Measurements from ENCODE around the gene RESP18. TPM values are rescaled to one million over a fixed set of nuclear protein-coding genes. Genes with fewer than 3 reads are reported as not detected.

The RESP18 gene
- total RNA-seq, 4 donors from 2014 or later, result not detected

DNA sequence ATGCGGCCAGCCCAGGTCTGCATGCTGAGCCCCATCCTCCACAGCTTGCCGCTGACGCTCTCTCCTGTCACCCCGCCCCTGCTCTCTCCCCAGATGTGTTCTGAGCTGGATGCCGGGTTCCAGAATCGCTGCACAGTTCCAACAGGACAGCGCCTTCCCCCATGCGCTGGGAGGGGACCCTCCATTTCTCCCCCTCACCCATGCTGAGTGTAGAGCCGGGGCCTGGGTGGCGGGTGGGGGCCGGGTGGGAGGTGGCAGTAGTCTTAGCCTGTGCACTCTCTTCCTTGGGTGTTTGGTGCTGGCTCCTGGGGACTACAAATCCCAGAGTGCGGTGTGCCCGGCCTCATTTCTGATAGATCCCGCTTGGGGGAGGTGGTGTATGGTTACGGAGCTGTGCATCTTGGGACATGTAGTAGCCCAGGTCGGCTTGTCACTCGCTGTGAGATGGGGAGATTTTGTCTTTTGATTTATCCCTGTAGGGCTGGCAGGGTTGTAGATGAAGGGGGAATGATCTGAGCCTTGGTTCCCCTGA, 46.6 kb downstream of the RESP18 start:
- Histone ChIP-seq H3K27me3 (no peaks in the 10 kb centered on the region), H3K9me3 (no peaks in the 10 kb centered on the region), H3K4me1 (peaks cover 0 to 97% (median 48%) of the 10 kb centered on the region in 4 donors), H3K4me3 (no peak overlapping the region), H3K36me3 (peaks cover 0 to 48% (median 6%) of the 10 kb centered on the region in 3 donors), H3K27ac (peak overlapping the region; percentile 76 to 100 (median 100))
- TF ChIP-seq, protein P1, sequence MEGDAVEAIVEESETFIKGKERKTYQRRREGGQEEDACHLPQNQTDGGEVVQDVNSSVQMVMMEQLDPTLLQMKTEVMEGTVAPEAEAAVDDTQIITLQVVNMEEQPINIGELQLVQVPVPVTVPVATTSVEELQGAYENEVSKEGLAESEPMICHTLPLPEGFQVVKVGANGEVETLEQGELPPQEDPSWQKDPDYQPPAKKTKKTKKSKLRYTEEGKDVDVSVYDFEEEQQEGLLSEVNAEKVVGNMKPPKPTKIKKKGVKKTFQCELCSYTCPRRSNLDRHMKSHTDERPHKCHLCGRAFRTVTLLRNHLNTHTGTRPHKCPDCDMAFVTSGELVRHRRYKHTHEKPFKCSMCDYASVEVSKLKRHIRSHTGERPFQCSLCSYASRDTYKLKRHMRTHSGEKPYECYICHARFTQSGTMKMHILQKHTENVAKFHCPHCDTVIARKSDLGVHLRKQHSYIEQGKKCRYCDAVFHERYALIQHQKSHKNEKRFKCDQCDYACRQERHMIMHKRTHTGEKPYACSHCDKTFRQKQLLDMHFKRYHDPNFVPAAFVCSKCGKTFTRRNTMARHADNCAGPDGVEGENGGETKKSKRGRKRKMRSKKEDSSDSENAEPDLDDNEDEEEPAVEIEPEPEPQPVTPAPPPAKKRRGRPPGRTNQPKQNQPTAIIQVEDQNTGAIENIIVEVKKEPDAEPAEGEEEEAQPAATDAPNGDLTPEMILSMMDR (IDR thresholded peaks at IDR 0.05), result no peak
- TF ChIP-seq POLR2A (IDR thresholded peaks at IDR 0.05) (no peak), EP300 (IDR thresholded peaks at IDR 0.05) (no peak)
- 48 to 49% methylated on average over 14 to 16 of the region's 17 CpGs for WGBS, 2 donors
- peak; percentile 57 to 65 for DNase-seq (ENCODE audit: low spot score in 2 of 2)

DNA sequence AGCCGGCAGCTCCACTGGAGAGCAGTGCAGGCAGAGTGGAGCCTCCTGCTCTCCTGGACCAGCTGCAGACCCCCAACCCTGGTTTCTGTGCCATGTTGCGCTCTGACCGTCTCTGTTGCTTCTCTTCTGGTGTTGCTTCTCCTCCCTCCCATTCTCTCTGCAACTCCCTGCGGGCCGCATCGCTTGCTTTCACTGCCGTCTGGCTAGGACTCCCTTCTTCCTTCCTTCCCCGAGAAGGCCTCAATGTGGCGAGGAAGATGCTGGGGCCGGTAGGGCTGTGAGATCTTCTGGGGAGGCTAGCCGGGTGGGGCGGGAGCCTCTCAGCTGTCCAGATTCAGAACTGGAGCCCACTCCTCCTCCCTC, 47.2 kb downstream of the RESP18 start:
- Histone ChIP-seq H3K27me3 (no peaks in the 10 kb centered on the region), H3K4me1 (peaks cover 0 to 97% (median 50%) of the 10 kb centered on the region in 4 donors), H3K36me3 (peaks cover 0 to 53% (median 6%) of the 10 kb centered on the region in 3 donors), H3K27ac (peak overlapping the region; percentile 76 to 100 (median 100)), H3K4me3 (no peak overlapping the region), H3K9me3 (no peaks in the 10 kb centered on the region)
- DNase-seq (ENCODE audit: low spot score in 2 of 2), result no peak
- WGBS, 2 donors, result 64% methylated on average over 11 to 12 of the region's 12 CpGs
- no peak for TF ChIP-seq POLR2A (IDR thresholded peaks at IDR 0.05)
- TF ChIP-seq, protein P1 (IDR thresholded peaks at IDR 0.05), result no peak
- TF ChIP-seq EP300 (IDR thresholded peaks at IDR 0.05), result no peak

DNA sequence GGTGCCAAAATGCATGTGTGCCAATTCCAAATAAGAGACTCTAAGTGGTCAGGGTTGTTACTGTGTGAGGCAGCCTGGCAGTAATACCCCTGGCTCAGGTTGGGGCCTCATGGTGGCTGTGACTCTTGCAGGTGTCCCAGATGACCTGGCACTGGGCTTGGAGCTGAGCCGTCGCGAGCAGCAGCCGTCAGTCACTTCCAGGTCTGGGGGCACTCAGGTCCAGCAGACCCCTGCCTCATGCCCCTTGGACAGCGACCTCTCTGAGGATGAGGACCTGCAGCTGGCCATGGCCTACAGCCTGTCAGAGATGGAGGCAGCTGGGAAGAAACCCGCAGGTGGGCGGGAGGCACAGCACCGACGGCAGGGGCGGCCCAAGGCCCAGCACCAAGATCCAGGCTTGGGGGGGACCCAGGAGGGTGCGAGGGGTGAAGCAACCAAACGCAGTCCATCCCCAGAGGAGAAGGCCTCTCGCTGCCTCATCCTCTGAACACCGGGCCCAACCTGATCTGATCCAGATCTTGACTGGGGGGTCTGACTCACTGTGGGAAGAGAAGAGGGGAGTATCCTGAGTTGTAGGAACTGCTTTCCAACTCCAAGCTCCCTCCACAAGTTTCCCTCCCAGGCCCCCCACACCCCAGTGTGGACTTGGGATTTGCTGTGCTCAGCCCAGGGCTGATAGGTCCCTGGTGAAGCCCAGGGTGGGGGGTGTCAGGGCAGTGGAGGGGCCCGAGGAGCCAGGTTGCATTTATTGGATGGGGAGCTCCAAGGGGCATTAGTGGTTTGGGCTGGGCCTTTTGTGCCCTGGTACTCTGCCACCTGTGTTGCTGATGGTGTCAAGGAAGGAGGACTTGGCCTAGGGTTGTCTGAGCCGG, 47.8 kb downstream of the RESP18 start:
- Histone ChIP-seq H3K36me3 (peaks cover 0 to 53% (median 6%) of the 10 kb centered on the region in 3 donors), H3K27me3 (no peaks in the 10 kb centered on the region), H3K4me3 (no peak overlapping the region), H3K27ac (peak overlapping the region; percentile 76 to 100 (median 100)), H3K9me3 (no peaks in the 10 kb centered on the region), H3K4me1 (peaks cover 0 to 97% (median 51%) of the 10 kb centered on the region in 4 donors)
- no peak for DNase-seq (ENCODE audit: low spot score in 2 of 2)
- WGBS, 2 donors, result 80 to 85% methylated on average over 12 to 15 of the region's 16 CpGs
- TF ChIP-seq EP300 (IDR thresholded peaks at IDR 0.05), result no peak
- TF ChIP-seq, protein P1 (IDR thresholded peaks at IDR 0.05), result no peak
- TF ChIP-seq POLR2A (IDR thresholded peaks at IDR 0.05), result no peak

DNA sequence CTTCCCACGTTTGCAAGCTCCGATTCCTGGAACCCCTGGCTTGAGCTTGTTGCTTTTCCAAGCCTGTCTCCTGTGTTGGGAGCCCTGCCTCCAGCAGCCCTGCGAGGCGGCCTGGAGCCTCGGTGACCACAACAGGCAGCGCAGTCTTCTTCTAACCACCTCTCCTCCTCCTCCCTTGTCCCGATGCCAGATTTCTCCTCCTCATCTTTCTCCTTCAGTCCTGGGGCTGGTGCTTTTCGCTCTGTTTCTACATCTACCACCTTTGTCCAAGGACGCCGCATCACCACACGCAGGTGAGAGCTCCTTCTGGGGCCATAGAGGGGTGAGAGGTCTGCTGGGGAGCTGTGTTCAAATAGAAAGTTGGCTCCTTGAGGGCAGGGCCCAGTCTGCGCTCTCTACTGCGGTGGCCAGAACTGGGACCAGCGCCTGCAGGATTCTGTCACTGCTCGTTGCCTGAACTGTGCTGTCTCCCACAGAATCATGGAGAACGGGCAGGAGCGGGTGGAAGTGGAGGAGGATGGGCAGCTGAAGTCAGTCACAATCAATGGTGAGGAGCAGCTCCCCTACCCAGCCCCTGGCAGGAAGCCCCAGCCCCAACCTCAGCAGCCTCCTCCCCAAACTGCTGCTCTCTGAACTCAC, 49.5 kb downstream of the RESP18 start:
- TF ChIP-seq POLR2A (IDR thresholded peaks at IDR 0.05), result no peak
- TF ChIP-seq, protein P1 (IDR thresholded peaks at IDR 0.05), result no peak
- Histone ChIP-seq H3K27me3 (no peaks in the 10 kb centered on the region), H3K36me3 (peaks cover 0 to 53% (median 6%) of the 10 kb centered on the region in 3 donors), H3K4me1 (peaks cover 0 to 89% (median 51%) of the 10 kb centered on the region in 4 donors), H3K27ac (peak overlapping the region; percentile 53 to 100 (median 100)), H3K9me3 (no peaks in the 10 kb centered on the region), H3K4me3 (no peak overlapping the region)
- DNase-seq (ENCODE audit: low spot score in 2 of 2), result no peak
- 64 to 71% methylated on average over 17 of the region's 17 CpGs for WGBS, 2 donors

Data from tibial nerve (tissue), 4 donors.